Measurements from ENCODE around the gene ZNF630.

Gene ZNF630

GRCh38 chrX:48059296-48059639 is 12.2 kb downstream of the ZNF630 start:
- Histone ChIP-seq H4K20me1 (ENCODE audit: insufficient read depth, low read length, poor library complexity, severe bottlenecking) (no peaks in the 10 kb centered on the region), H3K9ac (ENCODE audit: low read depth, low read length, poor library complexity, severe bottlenecking) (no peak overlapping the region), H3F3A (ENCODE audit: low read depth) (no peaks in the 10 kb centered on the region), H3K4me2 (ENCODE audit: low read depth, low read length, poor library complexity, severe bottlenecking) (no peak overlapping the region), H3K4me3 (ENCODE audit: low read length, poor library complexity, severe bottlenecking) (no peak overlapping the region), H3K27me3 (ENCODE audit: insufficient read depth, low read length, poor library complexity, severe bottlenecking) (no peaks in the 10 kb centered on the region), H3K4me1 (ENCODE audit: insufficient read depth, low read length, poor library complexity, severe bottlenecking) (no peaks in the 10 kb centered on the region), H2AFZ (ENCODE audit: low read length) (no peak overlapping the region), H3K9me2 (replicated peaks; ENCODE audit: low read depth, low read length) (no peaks in the 10 kb centered on the region), H3K36me3 (ENCODE audit: insufficient read depth, low read length) (peaks cover 11% of the 10 kb centered on the region; the same call in 1 of the 2 replicates), H3K79me2 (ENCODE audit: insufficient read depth, low read length) (no peaks in the 10 kb centered on the region), H3K9me3 (ENCODE audit: insufficient read depth, low read depth, low read length) (no peaks in the 10 kb centered on the region; the same call in 1 of the 2 replicates)
- no peak for TF ChIP-seq EZH2phosphoT487 (IDR thresholded peaks at IDR 0.05; ENCODE audit: borderline replicate concordance)
- TF ChIP-seq CTCF (conservative IDR thresholded peaks at IDR 0.05; ENCODE audit: low read length) = no peak

- Histone ChIP-seq H3K27me3 (ENCODE audit: insufficient read depth, low read length, poor library complexity, severe bottlenecking) (no peaks in the 10 kb centered on the region), H3K4me3 (ENCODE audit: low read length, poor library complexity, severe bottlenecking) (no peak overlapping the region), H2AFZ (ENCODE audit: low read length) (no peak overlapping the region), H3K36me3 (ENCODE audit: insufficient read depth, low read length) (peaks cover 11% of the 10 kb centered on the region; the same call in 1 of the 2 replicates), H3K9me3 (ENCODE audit: insufficient read depth, low read depth, low read length) (no peaks in the 10 kb centered on the region; the same call in 1 of the 2 replicates), H4K20me1 (ENCODE audit: insufficient read depth, low read length, poor library complexity, severe bottlenecking) (no peaks in the 10 kb centered on the region), H3K9me2 (replicated peaks; ENCODE audit: low read depth, low read length) (no peaks in the 10 kb centered on the region), H3F3A (ENCODE audit: low read depth) (no peaks in the 10 kb centered on the region), H3K79me2 (ENCODE audit: insufficient read depth, low read length) (no peaks in the 10 kb centered on the region), H3K9ac (ENCODE audit: low read depth, low read length, poor library complexity, severe bottlenecking) (no peak overlapping the region), H3K4me1 (ENCODE audit: insufficient read depth, low read length, poor library complexity, severe bottlenecking) (no peaks in the 10 kb centered on the region), H3K4me2 (ENCODE audit: low read depth, low read length, poor library complexity, severe bottlenecking) (no peak overlapping the region)
- TF ChIP-seq EZH2phosphoT487 (IDR thresholded peaks at IDR 0.05; ENCODE audit: borderline replicate concordance) (no peak), CTCF (conservative IDR thresholded peaks at IDR 0.05; ENCODE audit: low read length) (no peak)
Observed at GRCh38 chrX:48058621-48059295, 12.7 kb downstream of the ZNF630 start.

GRCh38 chrX:48046846-48047245 is 24.6 kb downstream of the ZNF630 start:
- H3K9me2 ChIP-seq (replicated peaks; ENCODE audit: low read depth, low read length) = no peaks in the 10 kb centered on the region
- no peaks in the 10 kb centered on the region for H3F3A ChIP-seq (ENCODE audit: low read depth)
- H3K4me2 ChIP-seq (ENCODE audit: low read depth, low read length, poor library complexity, severe bottlenecking) = no peak overlapping the region
- no peaks in the 10 kb centered on the region for H3K27me3 ChIP-seq (ENCODE audit: insufficient read depth, low read length, poor library complexity, severe bottlenecking)
- H3K9me3 ChIP-seq (ENCODE audit: insufficient read depth, low read depth, low read length) = no peaks in the 10 kb centered on the region
- H4K20me1 ChIP-seq (ENCODE audit: insufficient read depth, low read length, poor library complexity, severe bottlenecking) = no peaks in the 10 kb centered on the region
- no peaks in the 10 kb centered on the region for H3K79me2 ChIP-seq (ENCODE audit: insufficient read depth, low read length)
- no peak for TF ChIP-seq CTCF (conservative IDR thresholded peaks at IDR 0.05; ENCODE audit: low read length)
- no peak for TF ChIP-seq EZH2phosphoT487 (IDR thresholded peaks at IDR 0.05; ENCODE audit: borderline replicate concordance)
- no peak overlapping the region for H2AFZ ChIP-seq (ENCODE audit: low read length)
- H3K9ac ChIP-seq (ENCODE audit: low read depth, low read length, poor library complexity, severe bottlenecking) = no peak overlapping the region
- no peaks in the 10 kb centered on the region for H3K36me3 ChIP-seq (ENCODE audit: insufficient read depth, low read length)
- no peak overlapping the region for H3K4me3 ChIP-seq (ENCODE audit: low read length, poor library complexity, severe bottlenecking)
- no peaks in the 10 kb centered on the region for H3K4me1 ChIP-seq (ENCODE audit: insufficient read depth, low read length, poor library complexity, severe bottlenecking)

All from Loucy (cell line).